Smooth muscle cell (in vitro differentiated cells): ENCODE results near the gene MED12L. TPM values are rescaled to one million over a fixed set of nuclear protein-coding genes. Genes with fewer than 3 reads are reported as not detected.

Experiments used
- DNase-seq: peaks from one replicate; lab custom pipeline; 2025; ENCODE audit not compliant: unreplicated experiment; lab: John Stamatoyannopoulos, UW
- H2AFZ ChIP-seq: fragments of 200-600 bp; sonication (generic); 2 replicates; pipeline ENCODE4 v1.6.0; 2016; ENCODE audit warnings: antibody characterized with exemption, low read depth, mild to moderate bottlenecking
- H3F3A ChIP-seq: fragments of 200-600 bp; sonication (generic); 2 replicates; pipeline ENCODE4 v1.6.0; 2017; ENCODE audit warnings: antibody characterized with exemption, low read depth
- H3K27ac ChIP-seq: fragments of 200-600 bp; sonication (generic); 2 replicates; pipeline ENCODE4 v1.5.1; 2016; ENCODE audit warnings: low read depth, mild to moderate bottlenecking
- H3K27me3 ChIP-seq: fragments of 200-600 bp; sonication (generic); 2 replicates; pipeline ENCODE4 v1.6.1; 2016; ENCODE audit warnings: low read depth, mild to moderate bottlenecking
- H3K36me3 ChIP-seq: fragments of 200-600 bp; sonication (generic); 2 replicates; pipeline ENCODE4 v1.5.1; 2016; ENCODE audit warnings: low read depth
- H3K4me1 ChIP-seq: fragments of 200-600 bp; sonication (generic); 2 replicates; pipeline ENCODE4 v1.5.1; 2016; ENCODE audit warnings: low read depth
- H3K4me2 ChIP-seq: fragments of 200-600 bp; sonication (generic); 2 replicates; pipeline ENCODE4 v1.6.0; 2016; ENCODE audit warnings: mild to moderate bottlenecking
- H3K4me3 ChIP-seq: fragments of 200-600 bp; sonication (generic); 2 replicates; pipeline ENCODE4 v1.5.1; 2016; ENCODE audit warnings: mild to moderate bottlenecking
- H3K79me2 ChIP-seq: fragments of 200-600 bp; sonication (generic); 2 replicates; pipeline ENCODE4 v1.6.0; 2016; ENCODE audit warnings: low read depth, mild to moderate bottlenecking
- H3K9ac ChIP-seq: fragments of 200-600 bp; sonication (generic); 2 replicates; pipeline ENCODE4 v1.6.0; 2016; ENCODE audit warnings: low read depth
- H3K9me3 ChIP-seq: fragments of 200-600 bp; sonication (generic); replicated peaks from 2 replicates; pipeline ENCODE4 v1.5.1; 2016; ENCODE audit warnings: low read depth
- H4K20me1 ChIP-seq: fragments of 200-600 bp; sonication (generic); 2 replicates; pipeline ENCODE4 v1.6.0; 2016; ENCODE audit warnings: low read depth
- WGBS: methylation state at CpG from one replicate; pipeline ENCODE4 v1.1.7; 2016; ENCODE audit warnings: low lambda C conversion rate; 5-methylcytosine and 5-hydroxymethylcytosine counted together
- polyA plus RNA-seq: library from polyadenylated mRNA; unstranded; fragments of >200 nt; fragmentation: Nextera tagmentation; extraction: Ambion mirVana; gene quantifications from 2 replicates; pipeline ENCODE4 v1.2.1, GENCODE V29; 2016
- total RNA-seq: library from RNA; depleted of rRNA; stranded (reverse); fragments of >200 nt; gene quantifications from 2 replicates; pipeline ENCODE4 v1.2.3, GENCODE V29; 2014
- TF ChIP-seq, protein P1 (sequence below): fragments of 200-600 bp; sonication (generic); IDR thresholded peaks from 2 replicates; pipeline ENCODE4 v1.5.1; 2017; ENCODE audit warnings: borderline replicate concordance, mild to moderate bottlenecking, antibody characterized with exemption; ENCODE audit not compliant: insufficient read depth, poor library complexity, severe bottlenecking

Gene MED12L
- total and polyA plus RNA-seq, 2 experiments from 2014 or later: 0.26 to 1.5 TPM

GRCh38 chr3:151402349-151402748 lies 316.9 kb downstream of the MED12L start:
- DNase-seq: no peak

GRCh38 chr3:151403246-151403645 lies 317.8 kb downstream of the MED12L start:
- Histone ChIP-seq H3F3A (no peaks in the 10 kb centered on the region), H3K27me3 (no peaks in the 10 kb centered on the region), H3K9me3 (no peaks in the 10 kb centered on the region), H2AFZ (no peak overlapping the region), H3K36me3 (no peaks in the 10 kb centered on the region), H3K27ac (peak overlapping the region; percentile 56), H3K4me2 (peak overlapping the region; percentile 5), H3K4me3 (no peak overlapping the region), H4K20me1 (no peaks in the 10 kb centered on the region), H3K4me1 (peaks cover 4% of the 10 kb centered on the region), H3K79me2 (no peaks in the 10 kb centered on the region), H3K9ac (no peak overlapping the region)
- no peak for DNase-seq
- WGBS: 36% methylated on average over 2 of the region's 2 CpGs
- TF ChIP-seq, protein P1, sequence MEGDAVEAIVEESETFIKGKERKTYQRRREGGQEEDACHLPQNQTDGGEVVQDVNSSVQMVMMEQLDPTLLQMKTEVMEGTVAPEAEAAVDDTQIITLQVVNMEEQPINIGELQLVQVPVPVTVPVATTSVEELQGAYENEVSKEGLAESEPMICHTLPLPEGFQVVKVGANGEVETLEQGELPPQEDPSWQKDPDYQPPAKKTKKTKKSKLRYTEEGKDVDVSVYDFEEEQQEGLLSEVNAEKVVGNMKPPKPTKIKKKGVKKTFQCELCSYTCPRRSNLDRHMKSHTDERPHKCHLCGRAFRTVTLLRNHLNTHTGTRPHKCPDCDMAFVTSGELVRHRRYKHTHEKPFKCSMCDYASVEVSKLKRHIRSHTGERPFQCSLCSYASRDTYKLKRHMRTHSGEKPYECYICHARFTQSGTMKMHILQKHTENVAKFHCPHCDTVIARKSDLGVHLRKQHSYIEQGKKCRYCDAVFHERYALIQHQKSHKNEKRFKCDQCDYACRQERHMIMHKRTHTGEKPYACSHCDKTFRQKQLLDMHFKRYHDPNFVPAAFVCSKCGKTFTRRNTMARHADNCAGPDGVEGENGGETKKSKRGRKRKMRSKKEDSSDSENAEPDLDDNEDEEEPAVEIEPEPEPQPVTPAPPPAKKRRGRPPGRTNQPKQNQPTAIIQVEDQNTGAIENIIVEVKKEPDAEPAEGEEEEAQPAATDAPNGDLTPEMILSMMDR: no peak

More at GRCh38 chr3:151402349-151402748, 316.9 kb downstream of the MED12L start:
- Histone ChIP-seq H3K36me3 (no peaks in the 10 kb centered on the region), H3K9ac (no peak overlapping the region), H3K4me3 (no peak overlapping the region), H3K79me2 (no peaks in the 10 kb centered on the region), H2AFZ (no peak overlapping the region), H3K27ac (no peak overlapping the region), H4K20me1 (no peaks in the 10 kb centered on the region), H3F3A (no peaks in the 10 kb centered on the region), H3K9me3 (no peaks in the 10 kb centered on the region), H3K4me2 (no peak overlapping the region), H3K27me3 (no peaks in the 10 kb centered on the region), H3K4me1 (peaks cover 4% of the 10 kb centered on the region)
- WGBS: 85% methylated on average over 3 of the region's 3 CpGs
- TF ChIP-seq, protein P1: no peak

GRCh38 chr3:151404316-151404715 lies 318.9 kb downstream of the MED12L start:
- TF ChIP-seq, protein P1: no peak
- peaks cover 4% of the 10 kb centered on the region for H3K4me1 ChIP-seq
- H3K79me2 ChIP-seq: no peaks in the 10 kb centered on the region
- no peak overlapping the region for H3K9ac ChIP-seq
- H3F3A ChIP-seq: no peaks in the 10 kb centered on the region
- DNase-seq: no peak
- no peaks in the 10 kb centered on the region for H3K27me3 ChIP-seq
- no peak overlapping the region for H3K4me3 ChIP-seq
- H3K9me3 ChIP-seq: no peaks in the 10 kb centered on the region
- no peak overlapping the region for H2AFZ ChIP-seq
- WGBS: 44% methylated on average over 1 of the region's 1 CpG
- no peaks in the 10 kb centered on the region for H4K20me1 ChIP-seq
- H3K36me3 ChIP-seq: no peaks in the 10 kb centered on the region
- H3K4me2 ChIP-seq: peak overlapping the region; percentile 5
- H3K27ac ChIP-seq: peak overlapping the region; percentile 56

DNA sequence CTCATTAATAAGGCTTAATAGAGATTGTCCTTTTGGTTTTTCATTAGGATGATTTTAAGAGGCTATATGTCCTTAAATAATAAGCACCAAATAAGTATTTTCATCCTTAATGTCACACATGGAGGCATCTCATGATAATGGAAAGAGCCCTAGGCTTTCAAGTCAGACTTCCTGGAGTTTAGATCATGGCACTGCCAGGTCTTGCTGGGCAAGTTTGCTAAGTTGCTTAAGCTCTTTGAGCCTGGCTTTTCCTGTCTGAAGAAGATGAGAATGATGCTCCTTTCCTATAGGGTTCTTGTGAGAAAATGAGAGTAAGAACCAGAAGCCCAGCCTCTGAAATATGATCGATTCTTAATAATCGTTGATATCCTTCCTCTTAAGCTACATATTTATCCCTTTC lies 322.5 kb downstream of the MED12L start:
- TF ChIP-seq, protein P1: no peak
- H3K79me2 ChIP-seq: no peaks in the 10 kb centered on the region
- no peaks in the 10 kb centered on the region for H3K9me3 ChIP-seq
- H3K4me1 ChIP-seq: peaks cover 4% of the 10 kb centered on the region
- H3K9ac ChIP-seq: no peak overlapping the region
- H2AFZ ChIP-seq: no peak overlapping the region
- H3K4me2 ChIP-seq: no peak overlapping the region
- peaks cover 17% of the 10 kb centered on the region for H3F3A ChIP-seq
- DNase-seq: no peak
- WGBS: 97% methylated on average over 2 of the region's 2 CpGs
- no peak overlapping the region for H3K4me3 ChIP-seq
- no peaks in the 10 kb centered on the region for H3K27me3 ChIP-seq
- no peak overlapping the region for H3K27ac ChIP-seq
- H4K20me1 ChIP-seq: no peaks in the 10 kb centered on the region
- no peaks in the 10 kb centered on the region for H3K36me3 ChIP-seq
